K562 (cell line): ENCODE measurements around the gene ATP5F1D. TPM values are rescaled to one million over a fixed set of nuclear protein-coding genes. Genes with fewer than 3 reads are reported as not detected.

Experiments
- CTCF ChIP-seq, 3 experiments: IDR thresholded peaks in 2 of 3; conservative IDR thresholded peaks in 1 of 3; 2 replicates each; pipeline ENCODE4 v1.5.1; 2011 to 2012; ENCODE audit warnings: low read length in 3 of 3, mild to moderate bottlenecking in 3 of 3, control low read depth in 2 of 3, improper control_type of control experiment in 1 of 3, inconsistent platforms in 1 of 3, low read depth in 1 of 3, mixed read lengths in 1 of 3, moderate library complexity in 1 of 3; ENCODE audit not compliant: insufficient read depth in 2 of 3
- NFIC ChIP-seq: fragments of 450-650 bp; IDR thresholded peaks from 2 replicates; pipeline ENCODE4 v1.6.1; 2017; ENCODE audit warnings: mild to moderate bottlenecking, inconsistent platforms
- RAD21 ChIP-seq, 2 experiments: fragments of 250-450 bp in 1 of 2; fragments of 450-650 bp in 1 of 2; sonication (Bioruptor Pico) in 1 of 2; formaldehyde crosslinking in 1 of 2; IDR thresholded peaks in 1 of 2; conservative IDR thresholded peaks in 1 of 2; 2 replicates each; pipeline versions ENCODE4 v1.4.0 to v1.8.0; 2020 to 2022; ENCODE audit warnings: mild to moderate bottlenecking in 2 of 2, moderate library complexity in 1 of 2
- RB1 ChIP-seq: fragments of 450-650 bp; IDR thresholded peaks from 2 replicates; pipeline ENCODE4 v1.6.1; 2017; ENCODE audit warnings: low read depth, mild to moderate bottlenecking
- RBBP5 ChIP-seq: fragments of 200-600 bp; sonication (generic); IDR thresholded peaks from 2 replicates; pipeline ENCODE4 v1.6.1; 2012; ENCODE audit warnings: borderline replicate concordance, mild to moderate bottlenecking, low read length, control low read depth, inconsistent platforms; ENCODE audit not compliant: insufficient read depth, poor library complexity, severe bottlenecking
- SMC3 ChIP-seq: conservative IDR thresholded peaks from 2 replicates; pipeline ENCODE4 v1.6.1; 2011; ENCODE audit warnings: low read depth, low read length, improper control_type of control experiment; ENCODE audit not compliant: insufficient read depth
- polyA plus RNA-seq, 8 experiments: library from polyadenylated mRNA; depleted of rRNA in 4 of 8; stranded (reverse) in 5 of 8; unstranded in 3 of 8; fragments of >200 nt; fragmentation: Nextera tagmentation in 2 of 8; fragmentation: Illumina TruSeq in 1 of 8; extraction: Ambion mirVana in 2 of 8; extraction: Trizol in 1 of 8; gene quantifications; 2 replicates each; pipeline versions ENCODE4 v1.2.1 to v1.2.3, GENCODE V29; 2011 to 2014; ENCODE audit warnings: inconsistent platforms in 1 of 8, missing spikeins in 1 of 8
- total RNA-seq, 7 experiments: library from RNA; depleted of rRNA in 6 of 7; stranded (reverse); fragments of >200 nt in 6 of 7; fragmentation: Illumina TruSeq in 2 of 7; extraction: Trizol in 2 of 7; gene quantifications; 2 replicates each; pipeline versions ENCODE4 v1.2.1 to v1.2.3, GENCODE V29; 2011 to 2021; ENCODE audit warnings: low replicate concordance in 1 of 7

ATP5F1D gene
- total and polyA plus RNA-seq, 9 of the 15 experiments (the other 6 are each of a cell fraction or from before 2014, with no cell fraction given), result 3.9 to 409 (median 36.8) TPM

GRCh38 chr19:1223018-1223855 lies 18.3 kb upstream of the ATP5F1D start (continued):
- TF ChIP-seq NFIC (peak; percentile 23; the same call in 1 of the 2 replicates), SMC3 (0 out of 2 replicates have a peak, but pooled peaks have one; percentile 47), RB1 (peak; percentile 44), CTCF (IDR thresholded peaks at IDR 0.05 in 2 of 3, conservative IDR thresholded peaks at IDR 0.05 in 1 of 3; ENCODE audit: insufficient read depth in 2 of 3, low read depth in 1 of 3, low read length in 3 of 3) (peak; percentile 60 to 74 (median 60)), RBBP5 (no peak), RAD21 (CRISPR knock-in tag; conservative IDR thresholded peaks at IDR 0.05 in 1 of 2, IDR thresholded peaks at IDR 0.05 in 1 of 2) (peak in 1 of 2 experiments; percentile 46; a peak in 2 of 4 replicates)
